Esophagus squamous epithelium (tissue), 4 donors: ENCODE results near the gene SH3RF2.

ENCODE experiments used
- CTCF ChIP-seq, 6 experiments: fragments of 450-650 bp in 4 of 6; fragments of 200-600 bp in 2 of 6; sonication (generic) in 2 of 6; IDR thresholded peaks; one replicate each; pipeline ENCODE4 v1.5.1; 2016 to 2019; ENCODE audit warnings: antibody characterized with exemption in 6 of 6, mild to moderate bottlenecking in 4 of 6, moderate library complexity in 4 of 6
- POLR2A ChIP-seq, 4 donors: fragments of 450-650 bp; IDR thresholded peaks; one replicate each; pipeline ENCODE4 v1.6.1; 2017; ENCODE audit warnings: antibody characterized with exemption in 4 of 4, mild to moderate bottlenecking in 4 of 4, moderate library complexity in 3 of 4

- TF ChIP-seq CTCF (IDR thresholded peaks at IDR 0.05) (no peak), POLR2A (IDR thresholded peaks at IDR 0.05) (no peak)
Measured at GRCh38 chr5:145921211-145921610, 15.2 kb upstream of the SH3RF2 start.
